ENCODE results near the gene PRRT2.
A peak's percentile ranks its signal among the peaks of the same experiment; 100 is the strongest.
"Not testable (repeated sequence)": the region's sequence is repeated elsewhere in the genome, so short reads cannot be mapped to it uniquely, and the experiment has no call there.

The PRRT2 gene

DNA sequence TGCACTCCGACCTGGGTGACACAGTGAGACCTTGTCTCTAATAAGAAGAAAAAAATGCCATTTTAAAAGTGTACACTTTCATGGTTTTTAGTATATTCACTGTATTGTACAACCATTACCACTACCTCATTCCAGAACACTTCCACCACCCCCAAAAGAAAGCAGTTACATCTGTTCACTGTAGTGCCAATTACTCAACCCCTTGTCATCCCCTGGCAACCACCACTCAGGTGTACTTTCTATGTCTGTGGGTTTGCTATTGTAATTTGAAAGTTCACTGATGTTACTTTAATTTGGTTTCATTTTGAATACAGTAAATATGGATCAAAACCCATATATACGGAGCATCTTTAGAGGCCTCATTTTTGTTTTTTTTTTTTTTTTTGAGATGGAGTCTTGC, 27.8 kb upstream of the PRRT2 start:
- TF ChIP-seq CTCF (conservative IDR thresholded peaks at IDR 0.05; ENCODE audit: low read length): no peak
- no peak overlapping the region for H3K4me3 ChIP-seq (ENCODE audit: low read length)
- DNase-seq (ENCODE audit: low read depth): no peak

GRCh38 chr16:29784901-29785500, 27.0 kb upstream of the PRRT2 start:
- H3K4me3 ChIP-seq (ENCODE audit: low read length): peak overlapping the region; percentile 44
- TF ChIP-seq CTCF (conservative IDR thresholded peaks at IDR 0.05; ENCODE audit: low read length): peak; percentile 78
- DNase-seq (ENCODE audit: low read depth): peak; percentile 50

GRCh38 chr16:29787155-29787554, 24.8 kb upstream of the PRRT2 start:
- H3K4me3 ChIP-seq (ENCODE audit: low read length): not testable (repeated sequence)

DNA sequence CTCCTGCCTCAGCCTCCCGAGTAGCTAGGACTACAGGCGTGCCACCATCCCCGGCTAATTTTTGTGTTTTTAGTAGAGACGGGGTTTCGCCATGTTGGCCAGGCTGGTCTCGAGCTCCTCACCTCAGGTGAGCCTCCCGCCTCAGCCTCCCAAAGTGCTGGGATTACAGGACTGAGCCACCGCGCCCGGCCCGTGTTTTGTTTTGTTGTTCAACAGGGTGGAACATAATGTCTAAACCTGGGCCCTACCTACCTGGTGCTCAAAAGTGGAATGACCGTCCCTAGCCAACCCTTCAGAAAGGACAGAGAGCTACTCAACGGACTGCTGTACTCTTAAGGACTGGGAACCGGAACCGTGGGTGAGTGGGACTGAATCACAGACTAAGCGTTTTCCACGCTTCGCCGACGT, 22.2 kb upstream of the PRRT2 start:
- TF ChIP-seq CTCF (conservative IDR thresholded peaks at IDR 0.05; ENCODE audit: low read length): no peak
- no peak for DNase-seq (ENCODE audit: low read depth)
- H3K4me3 ChIP-seq (ENCODE audit: low read length): peak overlapping the region; percentile 72

More at GRCh38 chr16:29787155-29787554, 24.8 kb upstream of the PRRT2 start:
- DNase-seq (ENCODE audit: low read depth): not testable (repeated sequence)

- DNase-seq (ENCODE audit: low read depth): peak; percentile 98
- peak within 1 kb of the TSS; percentile 89 for H3K4me3 ChIP-seq (ENCODE audit: low read length)
- peak; percentile 63 for TF ChIP-seq CTCF (conservative IDR thresholded peaks at IDR 0.05; ENCODE audit: low read length)
These were observed 21.6 kb upstream of the PRRT2 start, which contains the start of gene KIF22 for GRCh38 chr16:29790183-29790948. TSS of gene KIF22 (plus strand) at chr16:29790751. CDS start at chr16:29790760, 9 bp downstream.

DNA sequence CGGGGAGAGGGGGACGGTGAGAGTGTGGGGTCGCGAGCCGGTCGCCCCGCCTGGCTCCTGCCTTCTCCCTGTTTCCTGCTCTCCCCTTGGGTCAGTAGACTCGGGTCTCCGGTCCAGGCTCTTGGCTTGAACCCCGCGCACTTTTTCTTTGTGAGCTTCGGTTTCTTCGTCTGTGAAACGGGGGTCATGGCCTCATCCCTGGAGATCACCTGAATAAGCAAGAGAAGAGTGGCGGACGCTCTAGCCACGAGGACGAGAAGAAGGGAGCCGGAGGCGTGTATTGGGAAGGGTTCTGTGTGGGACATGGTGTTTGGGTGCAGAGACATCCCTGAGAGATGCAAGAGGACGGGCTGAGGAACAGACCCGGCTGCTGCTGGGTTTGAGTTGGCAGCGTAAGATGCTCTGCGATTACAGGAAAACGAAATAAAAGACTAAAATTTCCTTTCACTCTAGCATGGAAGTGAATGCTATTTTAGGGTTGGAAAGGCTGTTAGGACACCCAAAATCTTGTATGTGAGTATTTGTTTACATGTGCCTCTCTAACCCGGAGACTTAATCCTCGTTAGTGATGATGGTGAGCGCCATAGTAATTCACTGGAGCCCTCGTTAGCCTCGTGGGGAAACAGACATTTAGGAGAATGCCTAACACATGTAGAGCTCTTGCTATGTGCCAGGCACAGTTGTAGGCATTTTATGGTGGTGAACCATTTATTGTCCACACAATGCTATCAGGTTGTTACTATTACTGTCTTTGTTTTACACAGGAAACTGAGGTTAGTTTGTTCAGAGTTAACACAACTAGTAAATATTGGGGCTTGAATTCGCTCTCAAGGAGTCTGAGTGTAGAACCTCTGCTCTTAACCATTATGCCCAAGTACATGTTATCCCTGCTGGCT, 20.8 kb upstream of the PRRT2 start:
- peak; percentile 9 for DNase-seq (ENCODE audit: low read depth)
- peak overlapping the region; percentile 89 for H3K4me3 ChIP-seq (ENCODE audit: low read length)
- TF ChIP-seq CTCF (conservative IDR thresholded peaks at IDR 0.05; ENCODE audit: low read length): no peak

Data from AG10803 (cell line).